ENCODE data around the gene CEACAM20.
"Not testable (repeated sequence)": the region's sequence is repeated elsewhere in the genome, so short reads cannot be mapped to it uniquely, and the experiment has no call there.

CEACAM20 gene

DNA sequence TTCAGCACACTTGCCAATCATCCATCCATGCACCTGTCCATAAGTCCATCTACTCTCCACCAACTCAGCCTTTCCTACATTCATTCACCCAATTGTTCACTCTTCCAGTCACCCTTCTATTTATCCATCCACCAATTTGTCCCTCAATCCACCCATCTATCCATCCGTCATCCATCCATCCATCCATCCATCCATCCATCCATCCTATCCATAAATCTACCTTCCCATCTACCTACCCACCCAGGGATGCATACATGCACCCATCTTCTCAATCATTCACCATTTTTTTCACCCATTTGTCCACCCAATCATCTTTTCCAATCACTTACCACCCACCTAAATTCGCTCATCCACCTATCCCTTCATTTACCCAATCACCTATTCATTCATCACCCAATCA, 14.6 kb upstream of the CEACAM20 start:
- no peak overlapping the region for H3K27ac ChIP-seq
- no peak overlapping the region for H3K4me3 ChIP-seq (ENCODE audit: low read depth, low read length)
- in situ Hi-C loops (cut with HindIII; ENCODE audit: low pct_ligation_motif_present, low sequenced_read_pairs): no loop called here
- DNase-seq: no peak
- TF ChIP-seq, protein P1, sequence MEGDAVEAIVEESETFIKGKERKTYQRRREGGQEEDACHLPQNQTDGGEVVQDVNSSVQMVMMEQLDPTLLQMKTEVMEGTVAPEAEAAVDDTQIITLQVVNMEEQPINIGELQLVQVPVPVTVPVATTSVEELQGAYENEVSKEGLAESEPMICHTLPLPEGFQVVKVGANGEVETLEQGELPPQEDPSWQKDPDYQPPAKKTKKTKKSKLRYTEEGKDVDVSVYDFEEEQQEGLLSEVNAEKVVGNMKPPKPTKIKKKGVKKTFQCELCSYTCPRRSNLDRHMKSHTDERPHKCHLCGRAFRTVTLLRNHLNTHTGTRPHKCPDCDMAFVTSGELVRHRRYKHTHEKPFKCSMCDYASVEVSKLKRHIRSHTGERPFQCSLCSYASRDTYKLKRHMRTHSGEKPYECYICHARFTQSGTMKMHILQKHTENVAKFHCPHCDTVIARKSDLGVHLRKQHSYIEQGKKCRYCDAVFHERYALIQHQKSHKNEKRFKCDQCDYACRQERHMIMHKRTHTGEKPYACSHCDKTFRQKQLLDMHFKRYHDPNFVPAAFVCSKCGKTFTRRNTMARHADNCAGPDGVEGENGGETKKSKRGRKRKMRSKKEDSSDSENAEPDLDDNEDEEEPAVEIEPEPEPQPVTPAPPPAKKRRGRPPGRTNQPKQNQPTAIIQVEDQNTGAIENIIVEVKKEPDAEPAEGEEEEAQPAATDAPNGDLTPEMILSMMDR (IDR thresholded peaks at IDR 0.05; ENCODE audit: low read depth, low read length, missing control alignments): no peak
- no peaks in the 10 kb centered on the region for H3K36me3 ChIP-seq (replicated peaks)
- H3K27me3 ChIP-seq (replicated peaks): no peaks in the 10 kb centered on the region

DNA sequence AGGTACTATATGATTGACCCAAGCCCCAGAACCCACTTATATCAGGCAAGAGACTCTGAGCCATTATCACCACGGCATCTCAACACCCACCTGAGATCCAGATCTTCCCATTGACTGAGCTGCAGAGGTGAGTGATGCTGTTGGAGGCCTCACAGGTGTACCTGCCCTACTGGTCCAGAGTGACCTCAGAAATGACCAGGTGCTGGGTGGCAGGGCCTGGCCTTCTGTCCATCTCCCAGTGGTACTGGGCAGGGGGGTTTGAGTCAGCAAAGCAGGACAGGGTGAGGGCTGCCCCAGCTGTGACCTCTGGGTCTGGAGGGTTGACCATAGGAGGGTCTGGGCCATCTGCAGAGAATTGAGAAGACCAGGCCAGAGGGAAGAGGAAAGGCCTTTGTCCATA, 13.2 kb upstream of the CEACAM20 start:
- DNase-seq: no peak
- in situ Hi-C loops (cut with HindIII; ENCODE audit: low pct_ligation_motif_present, low sequenced_read_pairs): no loop called here
- no peak overlapping the region for H3K27ac ChIP-seq
- no peak overlapping the region for H3K4me3 ChIP-seq (ENCODE audit: low read depth, low read length)
- no peaks in the 10 kb centered on the region for H3K36me3 ChIP-seq (replicated peaks)
- H3K27me3 ChIP-seq (replicated peaks): no peaks in the 10 kb centered on the region
- TF ChIP-seq, protein P1 (IDR thresholded peaks at IDR 0.05; ENCODE audit: low read depth, low read length, missing control alignments): no peak

DNA sequence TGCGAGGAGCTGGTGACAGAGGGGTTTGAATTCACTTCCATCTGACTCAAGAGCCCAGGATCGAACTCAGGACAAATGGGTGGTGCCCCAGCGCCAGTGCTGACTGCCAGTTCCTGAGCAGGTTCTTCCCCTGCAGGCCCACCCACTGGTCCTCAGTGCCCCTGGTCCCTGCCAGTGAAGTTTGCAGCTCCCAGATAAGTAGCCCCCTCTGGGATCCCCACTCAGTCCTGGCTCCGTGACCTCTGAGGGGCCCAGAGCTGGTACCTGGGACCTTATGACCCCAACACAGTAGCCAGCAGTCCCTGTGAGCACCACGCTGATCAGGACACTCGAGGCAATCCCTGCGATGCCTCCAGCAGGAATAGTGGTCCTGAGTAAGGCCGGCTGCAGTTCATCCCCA, 11.3 kb upstream of the CEACAM20 start:
- H3K27me3 ChIP-seq (replicated peaks): no peaks in the 10 kb centered on the region
- in situ Hi-C loops (cut with HindIII; ENCODE audit: low pct_ligation_motif_present, low sequenced_read_pairs): no loop called here
- H3K27ac ChIP-seq: no peak overlapping the region
- H3K36me3 ChIP-seq (replicated peaks): no peaks in the 10 kb centered on the region
- TF ChIP-seq, protein P1 (IDR thresholded peaks at IDR 0.05; ENCODE audit: low read depth, low read length, missing control alignments): no peak
- DNase-seq: no peak
- no peak overlapping the region for H3K4me3 ChIP-seq (ENCODE audit: low read depth, low read length)

DNA sequence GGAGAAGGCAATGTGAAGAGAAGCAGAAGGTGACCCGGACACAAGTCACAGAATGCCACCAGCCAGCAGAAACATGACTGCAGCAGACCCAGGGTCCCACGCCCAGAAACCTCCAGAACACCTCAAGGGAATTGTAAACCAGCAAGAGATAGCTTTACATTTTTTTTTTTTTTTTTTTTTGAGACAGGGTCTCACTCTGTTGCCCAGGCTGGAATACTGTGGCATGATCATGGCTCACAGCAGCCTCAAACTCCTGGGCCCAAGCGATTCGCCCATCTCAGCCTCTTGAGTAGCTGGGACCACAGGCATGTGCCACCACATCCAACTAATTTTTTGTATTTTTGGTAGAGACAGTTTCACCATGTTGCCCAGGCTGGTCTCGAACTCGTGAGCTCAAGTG, 10.5 kb upstream of the CEACAM20 start:
- DNase-seq: no peak
- no peaks in the 10 kb centered on the region for H3K27me3 ChIP-seq (replicated peaks)
- TF ChIP-seq, protein P1 (IDR thresholded peaks at IDR 0.05; ENCODE audit: low read depth, low read length, missing control alignments): no peak
- no peak overlapping the region for H3K4me3 ChIP-seq (ENCODE audit: low read depth, low read length)
- H3K27ac ChIP-seq: no peak overlapping the region
- no peaks in the 10 kb centered on the region for H3K36me3 ChIP-seq (replicated peaks)
- in situ Hi-C loops (cut with HindIII; ENCODE audit: low pct_ligation_motif_present, low sequenced_read_pairs): no loop called here

DNA sequence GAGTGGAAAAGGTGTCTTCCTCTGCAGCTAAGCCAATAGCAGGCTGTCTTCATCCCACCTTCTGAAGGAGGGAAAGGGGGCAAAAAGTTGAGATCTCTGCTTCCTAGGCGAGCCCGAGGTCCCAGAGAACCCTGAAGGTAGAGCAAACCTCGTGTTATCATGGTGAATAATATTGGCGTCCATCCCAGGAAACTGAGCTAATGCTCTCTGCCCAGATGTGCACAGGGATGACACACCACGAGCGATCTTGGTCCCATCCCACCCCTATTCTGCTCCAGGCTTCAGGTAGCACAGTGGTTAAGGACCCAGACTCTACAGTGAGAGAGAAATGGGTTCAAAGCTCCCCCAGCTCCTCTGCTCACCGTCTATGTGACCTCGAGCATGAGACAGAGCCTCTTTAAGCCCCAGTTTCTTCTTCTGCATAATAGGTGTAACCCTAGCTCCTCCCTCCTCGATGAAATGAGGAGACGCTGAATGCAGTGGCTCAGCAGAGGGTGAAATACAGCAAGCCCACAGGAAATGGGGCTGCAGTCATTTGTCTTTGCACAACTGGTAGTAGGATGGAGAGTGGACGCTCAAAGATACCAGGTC, 9.9 kb upstream of the CEACAM20 start:
- Histone ChIP-seq H3K27me3 (replicated peaks) (no peaks in the 10 kb centered on the region), H3K27ac (no peak overlapping the region), H3K4me3 (ENCODE audit: low read depth, low read length) (no peak overlapping the region), H3K36me3 (replicated peaks) (no peaks in the 10 kb centered on the region)
- TF ChIP-seq, protein P1 (IDR thresholded peaks at IDR 0.05; ENCODE audit: low read depth, low read length, missing control alignments): no peak
- in situ Hi-C loops (cut with HindIII; ENCODE audit: low pct_ligation_motif_present, low sequenced_read_pairs): no loop called here
- DNase-seq: peak; percentile 5

DNA sequence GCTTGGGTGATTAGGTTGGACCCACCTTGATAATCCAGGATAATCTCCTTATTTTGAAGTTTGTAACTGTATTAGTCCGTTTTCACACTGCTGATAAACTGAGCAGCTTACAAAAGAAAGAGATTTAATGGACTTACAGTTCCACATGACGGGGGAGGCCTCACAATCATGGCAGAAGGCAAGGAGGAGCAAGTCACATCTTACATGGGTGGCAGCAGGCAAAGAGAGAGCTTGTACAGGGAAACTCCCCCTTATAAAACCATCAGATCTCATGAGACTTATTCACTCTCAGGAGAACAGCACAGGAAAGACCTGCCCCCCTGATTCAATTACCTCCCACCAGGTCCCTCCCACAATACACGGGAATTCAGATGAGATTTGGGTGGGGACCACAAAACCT, 5.9 kb upstream of the CEACAM20 start:
- H3K4me3 ChIP-seq (ENCODE audit: low read depth, low read length); in situ Hi-C loops (cut with HindIII; ENCODE audit: low pct_ligation_motif_present, low sequenced_read_pairs); H3K27me3 ChIP-seq (replicated peaks); H3K27ac ChIP-seq; DNase-seq; H3K36me3 ChIP-seq (replicated peaks): not testable (repeated sequence)

All from brain microvascular endothelial cell (primary cell).